HUDEP-2 (cell line): Measurements from ENCODE around the gene CLIP2.

Experiments used
- DNase-seq, 76 experiments: peaks; one replicate each; lab custom pipeline; 2025; ENCODE audit not compliant: unreplicated experiment in 76 of 76; lab: John Stamatoyannopoulos, UW

CLIP2 gene

GRCh38 chr7:74269757-74270277 is 19.4 kb upstream of the CLIP2 start:
- DNase-seq: peak in 27 of 76 experiments; percentile 9 to 50 (median 24)

GRCh38 chr7:74271742-74272141 is 17.5 kb upstream of the CLIP2 start:
- no peak for DNase-seq

GRCh38 chr7:74272305-74273038 is 16.7 kb upstream of the CLIP2 start:
- peak in 5 of 76 experiments; percentile 8 to 24 (median 14) for DNase-seq

GRCh38 chr7:74275401-74275881 is 13.8 kb upstream of the CLIP2 start:
- DNase-seq: peak in 10 of 76 experiments; percentile 5 to 38 (median 16)

GRCh38 chr7:74277636-74278035 is 11.6 kb upstream of the CLIP2 start:
- no peak for DNase-seq

GRCh38 chr7:74280985-74281384 is 8.2 kb upstream of the CLIP2 start:
- no peak for DNase-seq

- no peak for DNase-seq
These were observed 6.3 kb upstream of the CLIP2 start for GRCh38 chr7:74282748-74283459.

- DNase-seq: no peak
These were observed 5.3 kb upstream of the CLIP2 start for GRCh38 chr7:74283858-74284447.

GRCh38 chr7:74284781-74285259 is 4.4 kb upstream of the CLIP2 start:
- DNase-seq: peak in 17 of 76 experiments; percentile 7 to 43 (median 17)

GRCh38 chr7:74286131-74286530 is 3.1 kb upstream of the CLIP2 start:
- DNase-seq: no peak

GRCh38 chr7:74287303-74288033 is 1.7 kb upstream of the CLIP2 start:
- DNase-seq: no peak

- DNase-seq: peak in 73 of 76 experiments; percentile 30 to 92 (median 76)
These were observed 949 bp upstream of the CLIP2 start for GRCh38 chr7:74288034-74288881.

- DNase-seq: peak in 38 of 76 experiments; percentile 7 to 60 (median 31)
These were observed 699 bp downstream of the CLIP2 start for GRCh38 chr7:74289659-74290552.

- DNase-seq: no peak
These were observed 1.3 kb downstream of the CLIP2 start for GRCh38 chr7:74290553-74290950.

GRCh38 chr7:74290981-74291441 is 1.8 kb downstream of the CLIP2 start:
- no peak for DNase-seq

GRCh38 chr7:74291535-74291934 is 2.3 kb downstream of the CLIP2 start:
- DNase-seq: no peak

GRCh38 chr7:74292757-74293576 is 3.8 kb downstream of the CLIP2 start:
- DNase-seq: peak in 3 of 76 experiments; percentile 5 to 15 (median 13)

GRCh38 chr7:74293577-74293908 is 4.3 kb downstream of the CLIP2 start:
- DNase-seq: no peak
